GM21390 (cell line): ENCODE results near the gene NCOR2.

Source experiments
- ATAC-seq: cut with Tn5 transposase; IDR thresholded peaks from one replicate; pipeline ENCODE4 v1.9.1; 2021; ENCODE audit not compliant: unreplicated experiment

Gene NCOR2

DNA sequence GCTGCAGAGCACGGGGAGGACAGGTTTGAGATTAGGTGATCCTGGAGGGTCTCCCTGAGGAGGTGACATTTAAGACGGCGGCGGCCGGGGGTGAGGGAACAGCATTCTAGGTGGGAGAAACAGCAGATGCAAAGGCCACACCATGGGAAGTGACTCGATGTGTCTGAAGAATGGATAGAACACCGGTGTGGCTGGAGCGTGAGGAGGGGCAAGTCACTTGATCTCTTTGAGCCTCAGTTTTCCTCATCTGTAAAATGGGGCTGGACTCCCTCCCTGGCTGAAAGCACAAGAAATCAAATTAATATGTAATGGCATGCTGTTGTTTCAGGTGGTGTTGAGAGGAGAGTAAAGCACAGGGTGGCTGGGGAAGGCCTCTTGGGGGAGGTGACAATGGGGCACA is 10.0 kb upstream of the NCOR2 start:
- no peak for ATAC-seq

DNA sequence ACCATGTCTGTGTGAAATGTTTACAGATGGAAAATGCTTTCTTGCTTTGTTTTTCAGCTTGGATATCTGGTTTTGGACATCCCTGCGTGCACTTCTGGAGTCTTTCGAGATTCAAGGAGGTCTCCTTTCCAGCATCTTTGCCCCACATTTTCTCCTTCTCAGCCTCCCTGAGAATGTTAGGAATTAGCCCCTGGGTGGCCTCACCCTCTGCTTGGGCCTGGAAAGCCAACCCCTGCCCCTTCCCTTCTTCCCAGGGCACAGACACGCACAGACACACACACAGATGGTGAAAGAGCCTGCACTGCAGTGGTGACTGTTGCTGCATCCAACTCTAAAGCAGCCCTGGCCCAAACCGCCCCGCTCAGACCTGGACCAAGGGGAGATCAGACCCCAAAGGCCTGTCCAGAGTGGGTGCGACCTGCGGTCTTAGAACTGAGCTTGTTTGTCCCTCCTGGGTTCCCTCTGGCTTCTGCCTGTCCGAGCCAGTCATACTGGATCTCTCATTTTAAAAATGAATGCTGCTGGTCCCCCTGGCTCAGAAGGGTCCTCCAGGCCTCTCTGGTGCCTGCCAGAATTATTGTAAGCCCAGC is 8.7 kb upstream of the NCOR2 start:
- no peak for ATAC-seq

DNA sequence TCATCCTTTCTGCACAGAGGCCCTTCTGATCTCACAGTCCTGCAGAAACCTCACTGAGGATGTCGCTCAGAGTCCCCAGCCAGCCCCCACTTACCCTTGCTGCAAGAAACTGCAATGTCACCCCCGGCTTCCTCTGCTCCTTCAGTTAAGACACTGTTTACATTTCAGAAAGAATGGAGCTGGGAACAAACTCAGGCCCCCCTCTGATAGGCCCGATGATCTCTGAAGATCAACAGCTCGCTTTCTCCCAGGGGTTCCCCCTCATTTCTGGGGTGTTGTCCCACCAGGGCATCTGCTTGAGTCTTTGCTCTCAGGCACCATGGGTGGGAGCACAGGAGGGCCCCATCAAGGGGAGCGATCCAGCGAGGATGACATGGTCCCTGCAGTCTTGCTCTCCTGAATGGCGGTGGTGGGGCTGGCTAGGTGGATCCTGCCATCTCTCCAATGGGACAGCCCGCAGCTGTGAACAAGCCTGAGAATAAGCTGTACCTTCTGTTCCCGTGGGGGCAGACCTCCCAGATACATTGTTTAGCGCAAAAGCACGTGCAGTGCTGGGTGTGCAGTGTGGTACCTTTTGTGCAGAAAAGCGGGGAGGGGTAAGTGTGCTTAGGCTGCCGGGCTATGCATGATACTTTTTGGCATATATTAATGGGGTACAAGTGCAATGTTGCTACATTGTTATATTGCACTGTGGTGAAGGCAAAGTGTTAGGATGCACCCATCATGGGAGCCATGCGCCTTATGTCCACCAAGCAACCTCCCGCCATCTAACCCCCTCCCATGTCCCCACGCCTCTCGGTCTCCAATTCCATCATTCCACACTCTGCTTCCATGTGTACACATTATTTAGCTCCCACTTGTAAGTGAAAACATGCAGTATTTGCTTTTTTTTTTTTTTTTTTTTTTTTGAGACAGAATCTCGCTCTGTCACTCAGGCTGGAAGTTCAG is 6.7 kb upstream of the NCOR2 start:
- no peak for ATAC-seq

DNA sequence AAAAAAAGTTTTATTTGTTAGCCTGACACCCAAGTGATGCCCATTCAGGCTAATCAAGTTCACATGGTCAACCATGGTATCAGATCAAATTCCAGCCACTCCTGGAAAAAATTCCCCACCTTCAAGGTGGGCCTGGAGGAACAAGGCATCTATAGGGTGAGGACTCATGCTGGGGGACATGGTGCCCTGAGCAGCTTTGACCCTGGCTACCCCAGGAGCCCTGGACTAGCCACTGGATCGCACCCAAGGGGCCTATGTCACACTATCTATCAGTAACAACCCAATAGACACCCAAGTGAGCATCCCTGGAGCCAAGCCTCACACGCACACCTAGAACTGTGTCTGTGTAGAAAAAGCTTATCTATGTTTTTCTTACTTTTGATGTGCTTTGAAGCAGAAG is 4.1 kb upstream of the NCOR2 start:
- ATAC-seq, result no peak

DNA sequence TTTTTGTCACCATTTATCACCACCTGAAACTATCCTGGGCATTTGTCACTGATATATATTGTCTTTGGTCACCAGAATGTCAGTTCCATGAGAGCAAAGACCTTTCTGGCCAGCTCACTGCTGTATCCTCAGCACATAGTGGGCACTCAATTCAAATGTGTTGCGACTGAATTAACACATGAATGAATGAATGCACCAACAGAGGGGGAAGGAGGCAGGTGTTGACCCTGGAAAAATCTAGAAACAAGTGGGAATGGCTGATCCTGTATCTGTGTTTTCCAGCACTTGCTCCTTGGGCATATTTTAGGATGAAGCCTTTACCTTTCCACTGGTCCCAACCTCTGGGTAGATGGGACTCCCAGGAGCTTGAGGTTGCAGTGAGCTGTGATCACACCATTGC is 3.4 kb upstream of the NCOR2 start:
- no peak for ATAC-seq

DNA sequence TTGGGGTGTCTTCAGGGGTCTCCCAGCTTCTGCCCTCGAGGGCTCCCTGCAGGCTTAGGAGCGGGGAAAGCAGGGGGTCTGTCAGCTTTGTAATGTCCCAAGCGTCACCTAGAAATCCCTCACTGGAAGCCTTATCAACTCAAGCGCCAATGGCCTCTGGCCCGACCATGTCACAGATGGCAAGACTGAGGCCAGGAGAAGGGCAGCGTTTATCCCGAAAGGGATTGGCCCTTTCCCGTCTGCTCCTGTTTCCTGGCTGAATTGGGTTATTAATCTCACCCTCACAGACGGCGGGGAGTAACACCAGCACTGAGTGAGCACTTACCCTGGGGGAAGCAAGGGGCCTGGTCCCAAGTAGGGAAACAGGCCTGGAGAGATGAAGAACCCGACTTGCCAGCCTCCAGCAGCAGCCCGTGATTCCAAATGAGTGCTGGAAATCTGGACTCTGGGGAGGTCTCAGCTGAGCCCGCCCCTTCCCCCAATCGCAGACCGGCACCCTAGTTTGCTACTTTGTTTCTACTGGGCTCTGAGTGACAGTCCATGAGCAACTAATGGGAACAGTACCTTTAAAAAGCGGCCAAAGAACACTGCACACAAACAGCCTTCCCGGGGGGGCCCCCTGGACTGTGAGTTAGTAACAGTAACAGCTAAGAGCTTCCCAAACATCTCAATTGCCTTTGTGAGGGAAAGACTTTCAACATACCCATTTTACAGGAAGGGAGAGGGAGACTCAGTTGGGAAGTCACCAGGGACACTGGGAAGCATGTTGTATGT is 2.1 kb upstream of the NCOR2 start:
- ATAC-seq, result no peak

DNA sequence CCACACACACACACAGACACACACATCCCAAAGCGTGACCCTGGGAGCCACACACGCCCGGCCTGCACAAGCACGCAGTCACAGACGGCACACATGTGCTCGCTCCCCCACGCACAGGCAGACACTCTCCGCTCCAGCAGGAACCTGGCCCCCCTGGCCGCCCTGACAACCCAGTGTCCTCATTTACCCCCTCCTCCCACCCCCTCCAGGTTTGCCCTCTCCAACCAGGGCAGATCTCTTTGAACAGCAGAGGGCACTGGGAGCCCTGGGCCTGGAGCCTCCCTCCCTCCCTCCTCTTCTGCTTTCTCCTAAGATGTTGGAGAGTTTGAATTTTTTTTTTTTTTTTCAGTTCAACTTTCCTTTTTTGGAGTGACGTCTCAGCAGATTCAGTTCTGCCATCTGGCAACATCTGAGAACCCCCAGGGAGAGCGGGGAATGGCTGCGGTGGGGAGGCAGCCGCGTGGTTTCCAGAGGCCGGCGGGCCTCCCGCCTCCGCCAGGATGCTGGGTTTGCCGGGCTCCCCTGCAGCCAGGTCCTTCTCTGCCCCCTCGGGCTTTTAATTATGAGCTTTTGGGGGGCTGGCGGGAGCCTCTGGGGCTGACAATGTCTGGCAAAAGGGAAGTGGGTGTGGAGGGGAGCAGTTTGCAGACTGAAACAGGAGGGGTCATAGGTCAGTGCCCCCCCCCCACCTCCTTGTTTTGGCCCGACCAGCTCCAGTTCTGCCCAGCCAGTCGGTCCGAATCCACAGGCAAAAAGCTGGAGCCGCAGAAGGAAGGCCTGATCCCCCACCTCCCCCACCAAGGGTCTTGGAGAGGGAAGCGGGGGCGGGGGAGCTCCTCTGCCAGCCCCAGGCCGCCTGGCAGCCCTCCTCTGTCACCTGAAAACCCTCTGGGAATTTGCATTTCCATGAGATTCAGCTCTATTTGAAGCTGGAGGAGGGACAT is 1.3 kb upstream of the NCOR2 start:
- peak; percentile 28 for ATAC-seq

DNA sequence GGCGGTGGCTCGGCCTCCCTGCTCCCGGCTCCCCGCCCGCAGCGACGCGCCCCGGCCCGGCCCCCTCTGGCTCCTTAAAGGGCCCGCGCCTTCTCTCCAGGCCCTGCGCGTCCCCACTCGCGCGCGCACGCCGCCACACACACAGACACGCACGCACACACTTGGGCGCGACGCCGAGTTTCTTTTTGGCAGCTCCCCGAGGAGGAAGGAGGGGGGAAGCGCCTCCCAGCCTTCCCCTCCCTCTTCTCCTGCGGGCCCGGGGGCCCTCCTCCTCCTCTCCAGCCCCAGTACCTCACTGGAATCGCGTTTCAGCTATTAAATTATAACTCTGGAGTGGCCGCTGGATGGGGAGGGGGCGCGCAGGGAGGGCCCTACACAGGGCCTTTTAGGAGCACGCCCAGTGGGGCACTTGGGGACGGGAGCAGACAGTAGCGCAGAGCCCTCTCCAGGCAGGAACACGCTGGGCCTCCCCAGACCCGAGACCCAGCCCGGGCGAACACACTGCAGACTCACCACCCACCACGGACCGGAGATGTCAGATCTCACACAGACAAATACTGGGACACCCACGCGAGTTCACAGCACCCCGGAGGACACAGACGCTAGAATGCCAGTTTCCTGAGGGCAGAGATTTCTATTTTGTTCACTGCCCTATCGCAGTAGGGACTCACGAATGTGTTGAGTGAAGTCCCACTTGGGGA is 411 bp upstream of the NCOR2 start:
- ATAC-seq, result peak; percentile 49

DNA sequence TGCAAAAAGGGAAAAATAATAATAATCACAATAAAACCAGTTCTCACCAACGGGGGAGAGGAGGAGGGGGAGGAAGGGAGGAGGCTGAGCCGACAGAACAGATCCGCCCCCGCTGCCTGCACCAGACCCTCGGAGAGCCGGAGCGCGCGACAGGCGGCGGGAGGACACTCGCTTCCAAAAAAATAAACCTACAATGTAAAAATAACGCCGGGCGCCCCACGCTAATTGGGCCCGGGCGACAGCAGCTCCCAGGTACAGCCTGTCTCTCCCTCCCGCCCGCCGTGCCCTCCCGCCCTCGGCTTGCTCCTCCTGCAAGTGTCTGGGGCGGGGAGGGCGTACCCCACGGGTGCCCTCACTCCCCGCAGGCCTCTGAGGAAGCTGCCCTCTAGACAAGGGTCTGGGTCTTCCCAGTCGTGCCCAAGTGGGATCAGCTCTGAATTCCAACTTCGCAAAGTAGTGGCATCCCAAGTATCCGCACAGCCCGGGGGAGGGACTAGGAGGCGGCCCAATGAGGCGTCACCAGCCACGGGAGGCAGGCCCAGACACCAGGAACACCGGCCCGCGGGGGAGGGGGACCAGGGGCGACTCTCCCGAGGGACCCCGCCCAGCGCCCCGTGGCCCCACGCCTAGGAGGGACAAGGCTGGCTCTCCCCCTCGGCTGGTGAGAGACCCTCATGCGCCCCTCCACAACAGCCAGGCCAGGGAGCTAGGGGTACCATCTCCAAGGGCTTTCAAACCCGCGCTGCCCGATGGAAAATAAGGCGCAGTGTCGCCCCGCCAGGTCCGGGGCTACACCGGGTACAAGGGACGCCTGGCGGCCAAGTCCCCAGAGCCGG is 1.0 kb downstream of the NCOR2 start:
- ATAC-seq, result peak; percentile 36

DNA sequence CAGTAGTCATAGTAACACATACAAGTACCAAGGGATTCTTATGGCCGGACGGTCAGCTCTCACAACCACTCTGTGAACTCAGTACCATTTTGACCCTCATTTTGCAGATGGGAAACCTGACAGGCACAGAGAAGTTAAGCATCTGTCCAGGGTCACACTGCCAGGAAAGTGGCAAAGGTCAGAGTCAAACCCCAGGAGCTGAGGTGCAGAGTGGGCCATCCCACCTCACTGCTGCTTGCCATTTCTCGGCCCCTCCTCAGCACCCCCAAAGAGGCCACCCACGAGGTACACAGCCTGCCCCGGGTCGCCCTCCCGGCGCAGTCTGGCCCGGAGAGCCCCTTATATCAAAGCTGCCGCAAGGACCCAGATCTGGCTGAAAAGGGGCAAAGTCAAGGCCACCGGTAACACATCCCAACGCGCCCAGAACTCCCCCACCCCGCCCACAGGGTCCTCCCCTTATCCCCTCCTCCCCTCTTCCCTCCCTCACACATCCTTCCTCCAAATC is 1.7 kb downstream of the NCOR2 start:
- no peak for ATAC-seq

DNA sequence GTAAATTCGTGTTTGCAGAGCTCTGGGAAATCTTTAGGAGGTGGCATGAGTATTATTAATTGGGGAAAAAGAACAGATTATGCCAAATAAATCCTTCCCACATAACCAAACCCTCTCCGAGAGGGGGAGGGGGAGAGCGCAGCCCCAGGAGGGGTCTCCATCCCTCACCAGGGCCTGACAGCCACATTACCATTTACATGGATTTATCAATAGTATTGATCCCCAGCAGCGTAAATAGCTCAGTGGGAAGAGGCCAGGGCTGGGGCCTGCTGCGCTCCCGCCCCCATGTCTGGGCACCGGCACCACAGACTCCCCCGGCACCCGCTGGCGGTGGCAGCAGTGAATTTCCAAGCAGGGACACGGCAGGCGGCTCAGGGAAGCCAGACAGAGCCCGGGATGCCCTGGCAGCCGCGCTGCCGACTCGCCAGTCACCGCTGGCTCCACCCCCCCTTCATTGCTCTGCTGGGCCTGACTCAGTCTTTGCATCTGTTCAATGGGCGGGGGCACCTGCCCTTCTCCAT is 2.4 kb downstream of the NCOR2 start:
- no peak for ATAC-seq

DNA sequence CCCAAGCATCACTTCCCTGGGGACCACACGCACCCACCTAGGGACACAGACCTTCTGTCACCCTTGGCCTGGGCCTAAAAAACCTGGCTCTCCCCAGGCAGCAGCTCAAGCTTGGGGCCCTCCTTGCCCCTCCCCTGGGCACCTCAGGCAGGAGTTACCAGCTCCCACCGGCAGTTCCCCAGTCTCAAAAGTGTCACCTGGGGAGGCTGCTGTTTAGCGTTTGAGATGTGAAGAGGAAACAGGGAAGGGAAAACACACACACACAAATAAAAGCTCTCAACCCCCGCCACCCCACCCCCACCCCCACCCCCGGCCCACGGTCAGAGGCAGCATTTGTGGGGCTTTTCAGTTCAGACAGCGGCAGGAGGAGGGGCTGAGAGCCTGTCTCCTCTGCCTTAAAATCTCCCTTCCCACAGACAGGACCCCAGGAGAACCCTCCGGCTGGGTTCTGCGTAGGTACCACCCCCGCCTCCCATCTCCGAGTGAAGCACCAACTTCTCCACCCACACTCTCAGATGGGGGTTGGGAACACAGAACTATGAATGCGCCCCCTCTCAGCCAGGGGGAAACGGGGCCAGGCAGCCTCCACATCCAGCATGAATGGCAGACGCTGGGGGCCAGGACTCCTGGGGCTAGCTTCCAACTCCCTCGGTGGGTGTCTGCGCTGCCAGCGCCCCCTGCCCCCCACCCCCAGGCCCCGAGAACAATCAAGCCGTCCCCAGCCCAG is 3.0 kb downstream of the NCOR2 start:
- ATAC-seq, result no peak

DNA sequence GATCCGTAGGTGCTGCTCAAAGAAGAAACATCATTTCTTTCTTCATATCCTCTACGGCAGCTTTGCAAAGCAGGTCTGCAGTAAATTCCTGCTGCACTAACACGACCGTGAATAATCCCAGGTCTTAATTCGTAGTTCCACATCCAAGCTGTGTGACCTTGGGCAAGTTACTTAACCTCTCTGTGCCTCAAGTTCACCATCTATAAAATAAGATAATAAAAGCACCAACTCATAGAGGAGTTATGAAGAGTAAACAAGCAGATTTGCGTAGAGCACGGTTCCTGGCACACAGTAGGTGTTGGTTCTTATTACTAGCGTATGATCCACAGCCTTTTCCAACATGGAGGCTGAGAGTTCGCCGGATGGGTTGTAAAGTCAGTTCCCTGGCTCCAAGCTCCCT is 3.6 kb downstream of the NCOR2 start:
- no peak for ATAC-seq

DNA sequence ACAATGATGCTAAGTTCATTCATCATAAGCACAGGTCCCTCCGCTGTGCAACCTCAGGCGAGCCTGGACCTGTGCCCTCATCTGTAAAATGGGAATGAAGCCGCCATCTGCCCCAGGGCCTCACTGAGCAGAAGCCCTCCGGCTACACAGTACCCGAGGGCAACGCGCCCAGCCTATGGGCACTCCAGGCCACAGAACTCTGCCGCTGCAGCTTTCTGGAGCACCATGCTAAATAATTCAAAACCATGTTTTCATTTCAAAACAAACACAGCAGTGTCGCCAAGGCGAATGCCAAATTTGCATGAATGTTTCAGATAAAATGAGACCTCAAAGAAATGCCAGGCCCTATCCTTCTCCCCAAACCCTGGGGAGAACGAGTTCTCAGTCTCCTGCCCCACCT is 4.0 kb downstream of the NCOR2 start:
- ATAC-seq, result no peak

DNA sequence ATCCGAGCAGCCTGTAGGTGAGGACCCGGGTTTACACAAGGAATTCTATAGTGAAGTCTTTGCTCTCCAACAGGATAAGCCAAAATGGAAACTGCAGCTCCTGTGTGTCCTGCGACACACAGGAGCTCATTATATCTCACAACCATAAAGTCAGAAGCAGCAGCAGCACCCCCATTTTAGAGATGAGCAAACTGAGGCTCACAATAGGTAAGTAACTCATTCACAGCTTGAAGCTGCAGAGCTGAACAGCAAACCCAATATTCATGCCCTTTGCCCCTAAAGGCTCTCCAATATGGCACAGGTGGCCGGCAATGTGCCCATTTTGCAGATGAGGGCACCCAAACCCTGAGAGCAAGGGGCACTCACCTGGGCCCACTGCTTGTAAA is 4.6 kb downstream of the NCOR2 start:
- ATAC-seq, result no peak

DNA sequence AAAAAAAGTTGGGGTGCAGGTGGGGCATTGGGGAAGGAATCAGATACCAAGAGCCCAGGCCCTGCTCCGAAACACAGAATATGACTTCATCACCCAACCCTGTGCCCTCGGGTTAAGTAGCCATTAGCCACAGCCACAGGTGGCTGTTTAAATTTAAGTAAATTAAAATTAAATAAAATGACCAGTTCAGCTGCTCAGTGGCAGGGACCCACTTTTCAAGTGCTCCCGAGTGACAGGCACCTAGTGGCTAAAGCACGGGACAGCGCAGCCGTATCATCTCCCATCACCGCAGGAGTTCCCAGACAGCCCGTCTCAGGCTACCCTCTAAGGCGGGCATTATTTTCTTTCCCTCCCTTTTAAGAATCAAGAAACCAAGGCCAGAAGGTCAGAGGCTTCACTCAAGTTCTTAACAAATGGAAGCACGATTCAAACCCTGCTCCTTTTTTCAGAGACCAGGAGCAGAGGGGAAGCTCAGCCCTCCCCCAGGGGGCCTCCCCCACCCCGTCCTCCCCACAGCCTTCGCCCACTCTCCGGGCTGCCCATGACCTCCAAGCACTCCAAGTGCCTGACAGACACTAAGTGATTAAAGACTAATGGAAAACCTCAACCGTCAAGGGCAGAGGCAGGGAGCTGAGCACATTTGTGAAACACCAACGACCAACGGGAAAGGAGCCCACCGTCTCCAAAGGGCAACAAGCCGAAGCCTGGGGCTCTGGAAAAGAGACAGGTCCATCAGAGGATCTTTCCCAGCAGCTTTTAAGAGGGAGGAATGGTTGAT is 5.2 kb downstream of the NCOR2 start:
- ATAC-seq, result no peak

DNA sequence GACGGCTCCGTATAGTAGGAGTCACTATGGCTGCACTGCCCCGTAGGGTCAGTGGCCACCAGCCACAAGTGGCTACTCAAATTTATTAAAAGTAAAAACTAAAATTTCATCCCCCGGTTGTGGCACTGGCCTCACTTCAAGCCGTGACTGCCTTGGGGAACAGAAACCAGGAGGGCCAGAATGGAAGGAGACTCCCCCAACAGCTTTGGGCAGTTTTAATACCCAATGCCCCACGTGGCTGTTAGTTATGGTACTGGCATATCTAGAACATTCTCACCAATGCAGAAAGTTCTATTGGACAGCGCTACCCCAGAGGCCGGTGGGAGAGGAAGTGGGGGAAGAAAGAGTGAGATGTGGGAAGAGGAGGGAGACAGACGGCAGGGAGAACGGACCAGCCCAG is 6.2 kb downstream of the NCOR2 start:
- no peak for ATAC-seq
